HG02678 (cell line): Measurements from ENCODE around the gene BRINP3.

ENCODE experiments used
- ATAC-seq: cut with Tn5 transposase; IDR thresholded peaks from one replicate; pipeline ENCODE4 v1.9.1; 2021; ENCODE audit warnings: mild to moderate bottlenecking, moderate library complexity; ENCODE audit not compliant: unreplicated experiment

Gene BRINP3

DNA sequence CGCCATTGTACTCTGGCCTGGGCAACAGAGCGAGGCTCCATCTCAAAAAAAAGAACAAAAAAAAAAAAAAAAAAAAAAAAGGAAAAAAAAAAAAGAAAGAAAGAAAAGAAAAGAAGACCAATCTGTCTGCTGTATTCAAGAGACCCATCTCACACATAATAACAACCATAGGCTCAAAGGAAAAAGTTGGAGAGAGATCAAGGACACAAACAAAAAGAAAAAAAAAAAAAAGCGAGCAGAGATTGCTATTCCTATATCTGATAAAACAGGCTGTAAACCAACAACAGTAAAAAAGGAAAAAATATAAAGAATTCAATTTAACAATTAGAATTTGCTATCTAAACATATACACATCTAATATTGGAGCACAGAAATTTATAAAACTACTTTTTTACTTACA lies 150.4 kb downstream of the BRINP3 start:
- no peak for ATAC-seq

DNA sequence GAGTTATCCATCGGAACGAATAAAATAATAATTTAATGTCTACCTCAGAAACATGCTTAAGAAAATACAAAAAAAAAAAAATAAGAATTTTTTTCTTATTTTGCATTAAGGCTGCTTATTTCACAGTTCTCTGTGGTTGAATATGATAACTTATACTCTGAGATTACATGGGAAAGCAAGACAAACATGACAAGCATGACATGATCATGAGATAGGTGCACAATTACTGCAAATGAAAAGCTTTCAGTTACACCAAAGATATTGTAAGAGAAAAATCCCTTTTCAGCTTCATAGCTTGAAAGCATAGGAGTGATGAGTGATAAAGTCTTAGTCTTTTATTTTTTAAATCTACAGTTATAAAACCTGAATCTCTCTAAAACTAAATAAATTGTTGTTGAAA lies 154.1 kb downstream of the BRINP3 start:
- no peak for ATAC-seq

DNA sequence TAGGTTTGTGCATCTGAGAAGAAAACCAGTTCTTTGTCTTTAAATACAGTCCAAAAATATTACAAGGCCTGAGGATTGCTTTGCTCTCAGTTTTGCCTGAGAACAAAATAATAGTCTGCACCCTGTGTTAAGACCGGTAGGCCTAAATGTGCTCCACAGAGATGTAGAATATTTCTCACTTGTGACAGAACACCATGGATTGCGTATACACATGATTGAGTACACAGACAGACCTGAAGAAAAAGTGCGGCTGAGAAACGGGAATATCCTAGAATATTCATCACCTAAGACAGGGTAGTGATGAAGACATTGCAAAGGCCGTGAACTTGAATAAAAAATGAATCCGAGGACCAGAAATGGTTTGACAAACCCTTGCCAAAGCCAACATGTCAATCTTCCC lies 155.4 kb downstream of the BRINP3 start:
- no peak for ATAC-seq

DNA sequence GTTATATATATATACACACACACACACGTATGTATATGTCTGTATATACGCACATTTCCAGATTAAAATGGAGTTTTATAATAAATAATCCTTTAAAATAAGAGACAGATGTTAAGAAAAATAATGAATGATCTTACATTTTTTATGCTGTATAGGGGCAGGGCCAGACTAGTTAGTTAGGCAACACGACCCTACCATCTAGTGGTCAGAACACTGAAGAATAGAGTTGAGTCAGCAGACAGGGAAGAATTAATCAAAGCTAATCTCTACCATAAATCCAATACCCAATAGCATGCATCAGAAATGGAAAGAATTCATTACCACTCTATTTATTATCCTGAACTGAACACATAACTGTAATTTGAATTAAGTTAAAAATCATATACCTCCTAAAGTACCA lies 156.7 kb downstream of the BRINP3 start:
- ATAC-seq = no peak

DNA sequence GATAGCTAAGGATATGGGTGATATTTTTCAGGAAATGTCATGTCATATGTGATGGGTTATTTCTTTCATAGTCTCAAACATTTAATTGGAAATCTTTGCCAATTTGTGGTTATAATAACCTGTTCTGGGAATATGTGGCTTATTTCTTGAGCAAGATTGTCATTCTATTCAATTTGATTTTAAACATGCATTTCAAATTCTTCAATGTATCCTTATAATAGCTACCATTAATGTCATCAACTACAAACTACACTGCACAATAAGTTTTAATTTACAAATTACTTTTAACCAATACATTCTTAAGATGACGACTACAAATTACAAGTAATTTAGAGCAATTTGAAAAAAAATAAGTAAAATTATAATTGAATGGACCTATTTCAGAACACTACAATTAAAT lies 164.9 kb downstream of the BRINP3 start:
- ATAC-seq = no peak

DNA sequence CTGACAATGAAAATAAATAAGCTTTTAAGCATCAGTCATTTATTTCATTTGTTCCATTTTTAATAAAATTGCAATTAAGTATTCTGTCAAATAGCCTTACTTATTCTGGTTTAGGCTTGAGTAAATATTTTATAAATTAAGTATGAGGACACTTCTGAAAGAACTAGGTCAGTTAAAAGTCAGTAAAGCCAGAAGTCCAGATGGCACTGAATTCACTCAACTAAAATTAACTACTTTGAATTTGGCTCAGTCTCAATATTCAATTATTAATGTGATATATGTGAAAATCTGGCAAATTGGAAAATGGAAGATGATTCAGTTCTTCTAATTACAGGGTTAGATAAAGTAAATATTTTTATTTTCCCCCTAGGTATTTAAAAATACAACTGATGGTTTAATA lies 174.2 kb downstream of the BRINP3 start:
- ATAC-seq = no peak

DNA sequence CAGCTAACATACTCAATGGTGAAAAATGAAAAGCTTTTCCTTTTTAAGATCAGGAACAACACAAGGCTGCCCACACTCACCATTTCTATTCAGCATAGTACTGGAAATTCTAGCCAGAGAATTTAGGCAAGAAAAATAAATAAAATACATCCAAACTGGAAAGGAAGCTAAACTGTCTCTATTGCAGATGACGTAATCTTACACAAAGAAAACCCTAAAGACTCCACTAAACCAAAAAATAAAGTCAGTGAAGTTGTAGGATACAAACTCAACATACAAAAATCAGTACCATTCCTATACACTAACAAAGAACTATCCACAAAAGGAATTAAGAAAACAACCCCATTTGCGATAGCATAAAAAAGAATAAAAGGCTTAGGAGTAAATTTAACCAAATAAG lies 181.2 kb downstream of the BRINP3 start:
- no peak for ATAC-seq

DNA sequence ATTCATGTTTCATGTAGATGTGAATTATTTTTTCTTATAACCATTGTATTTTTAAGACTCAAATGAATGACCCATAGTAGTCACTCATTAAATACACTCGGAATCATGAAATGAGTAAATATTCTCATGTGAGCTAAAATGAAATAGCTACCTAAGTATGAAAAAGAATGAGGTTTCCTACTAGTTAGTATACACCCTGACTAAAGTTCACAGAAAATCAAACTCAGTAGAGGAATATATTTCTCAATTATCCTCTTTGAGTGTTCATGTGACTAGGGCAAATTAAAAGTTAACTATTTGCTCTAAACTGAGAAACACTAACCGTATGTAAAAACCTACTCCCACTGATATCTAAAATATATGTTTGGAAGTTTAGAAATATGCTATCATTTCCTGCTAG lies 187.8 kb downstream of the BRINP3 start:
- no peak for ATAC-seq

DNA sequence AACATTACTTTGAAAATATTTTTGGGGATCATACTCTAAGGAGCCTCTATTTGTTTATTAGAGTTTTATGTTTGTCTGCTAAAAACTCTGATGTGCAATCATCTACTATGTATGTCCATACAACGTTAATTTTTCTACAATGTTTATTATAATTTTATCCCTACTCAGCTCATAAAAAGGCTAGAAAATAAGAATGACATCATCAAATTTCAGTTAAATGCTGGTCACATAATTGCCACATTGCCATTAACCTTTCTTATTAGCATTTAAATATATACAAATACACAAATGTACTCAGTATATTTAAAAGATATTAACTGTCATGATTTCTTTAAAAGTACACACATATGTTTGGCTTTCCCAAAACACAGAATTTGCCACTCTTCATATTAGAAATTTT lies 191.6 kb downstream of the BRINP3 start:
- no peak for ATAC-seq

DNA sequence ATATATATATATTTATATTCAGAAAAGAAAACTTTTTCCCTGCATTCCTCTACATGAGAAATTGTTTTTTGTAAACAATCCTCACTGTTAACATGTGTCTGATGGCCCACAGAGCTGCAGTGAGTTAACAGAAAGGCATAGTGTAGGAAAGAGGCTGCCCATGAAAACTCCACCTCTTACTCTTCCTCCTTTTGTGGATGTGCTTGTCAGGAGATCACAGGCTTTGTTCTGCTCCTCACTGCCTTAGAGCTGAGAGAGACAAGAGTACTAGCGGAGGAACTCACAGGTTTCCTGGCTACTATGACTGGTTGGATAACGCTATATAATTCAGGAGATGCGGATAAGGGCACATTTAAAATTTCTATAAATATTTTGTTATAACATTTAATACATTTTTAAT lies 200.6 kb downstream of the BRINP3 start:
- no peak for ATAC-seq

DNA sequence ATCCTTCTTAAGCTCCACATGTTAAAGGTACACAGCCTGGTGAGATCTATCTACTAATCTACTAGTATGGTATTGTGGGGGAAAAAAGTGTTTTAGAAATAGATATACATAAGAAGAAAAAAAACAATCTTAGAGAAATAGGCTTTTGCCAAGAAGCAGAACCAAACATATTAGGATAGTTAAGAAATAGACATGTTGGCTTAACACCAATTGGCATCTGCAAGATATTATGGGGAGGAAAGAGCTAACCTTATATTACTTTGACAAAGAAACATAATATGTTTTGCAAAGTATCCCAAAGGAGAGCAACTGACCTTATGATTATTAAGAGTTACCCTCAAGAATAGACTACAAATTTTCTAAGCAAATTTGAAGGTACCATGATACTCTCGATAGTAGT lies 202.9 kb downstream of the BRINP3 start:
- ATAC-seq = no peak

DNA sequence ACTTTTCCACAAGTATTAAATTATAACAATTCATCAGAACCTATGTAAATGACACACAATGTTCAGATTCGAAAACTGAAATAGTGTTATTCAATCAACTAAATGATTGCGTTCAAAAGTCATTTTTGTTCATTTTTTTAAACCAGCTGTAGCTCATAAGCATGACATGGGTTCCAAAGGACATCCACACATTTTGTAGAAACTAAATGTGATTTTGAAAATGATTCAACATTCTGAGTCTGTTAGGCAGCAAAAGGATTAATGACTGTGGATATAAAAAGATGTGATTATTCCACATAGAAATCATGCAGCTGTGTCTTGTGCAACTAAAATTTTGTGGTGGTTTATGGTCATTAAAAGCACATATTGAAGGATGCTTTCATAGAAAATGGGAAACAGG lies 204.5 kb downstream of the BRINP3 start:
- no peak for ATAC-seq

DNA sequence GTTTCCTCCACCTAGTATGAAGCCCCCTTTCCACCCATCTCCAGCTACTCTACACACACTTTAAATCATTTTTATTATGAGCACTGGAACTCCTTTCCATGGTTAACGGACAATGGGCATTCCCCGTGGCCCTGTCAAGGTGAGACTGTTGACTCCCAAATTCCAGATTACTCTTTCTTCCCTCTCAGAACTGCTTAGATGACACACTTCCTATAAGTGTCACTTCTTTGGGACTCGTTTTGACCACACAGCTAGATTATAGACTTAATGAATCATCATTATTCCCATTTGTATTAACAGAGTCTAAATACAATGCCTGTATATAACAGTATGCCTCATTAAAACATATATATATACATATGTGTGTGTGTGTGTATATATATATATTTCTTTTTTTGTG lies 215.1 kb downstream of the BRINP3 start:
- ATAC-seq = no peak

DNA sequence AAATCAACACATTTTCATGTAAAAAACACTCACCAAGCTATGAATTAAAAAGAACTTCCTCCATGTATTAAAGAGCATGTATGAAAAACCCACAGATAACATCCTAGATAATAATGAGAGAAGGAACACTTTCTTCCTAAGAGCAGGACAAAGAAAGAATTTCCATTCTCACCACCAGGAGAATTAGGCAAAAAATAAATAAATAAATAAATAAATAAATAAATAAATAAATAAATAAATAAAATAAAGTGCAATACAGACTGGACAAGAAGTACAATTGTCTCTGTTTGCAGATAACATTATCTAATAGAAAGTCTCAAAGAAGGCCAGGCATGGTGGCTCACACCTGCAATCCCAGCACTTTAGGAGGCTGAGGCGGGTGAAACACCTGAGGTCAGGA lies 218.2 kb downstream of the BRINP3 start:
- no peak for ATAC-seq

DNA sequence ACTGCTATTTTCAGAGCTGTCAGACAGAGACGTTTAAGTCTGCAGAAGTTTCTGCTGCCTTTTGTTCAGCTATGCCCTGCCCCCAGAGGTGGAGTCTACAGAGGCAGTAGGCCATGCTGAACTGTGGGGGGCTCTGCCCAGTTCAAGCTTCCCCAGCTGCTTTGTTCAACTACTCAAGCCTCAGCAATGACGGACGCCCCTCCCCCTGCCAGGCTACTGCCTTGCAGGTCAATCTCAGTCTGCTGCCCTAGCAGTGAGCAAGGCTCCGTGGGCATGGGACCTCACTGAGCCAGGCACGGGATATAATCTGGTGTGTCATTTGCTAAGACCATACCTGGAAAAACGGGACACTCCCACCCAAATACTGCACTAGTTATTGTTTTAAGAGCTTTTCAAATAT lies 219.7 kb downstream of the BRINP3 start:
- no peak for ATAC-seq

DNA sequence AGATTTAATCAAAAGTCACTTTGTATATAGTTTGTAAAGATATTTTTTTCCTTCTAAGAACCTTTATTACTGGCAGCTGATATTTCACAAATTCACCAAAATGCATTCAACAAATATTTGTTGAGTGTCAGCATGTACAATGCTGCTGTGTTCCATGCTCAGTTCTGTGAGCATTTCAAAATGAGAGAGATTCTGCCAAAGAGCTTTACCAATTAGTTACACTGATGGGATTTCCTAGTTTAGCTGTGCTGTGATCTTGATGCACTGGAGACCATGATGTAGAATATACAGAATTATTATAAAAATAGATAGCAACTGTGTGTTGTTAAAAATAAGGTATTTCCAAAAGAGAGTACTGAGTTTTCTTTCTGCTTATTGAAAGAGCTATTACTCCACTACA lies 225.6 kb downstream of the BRINP3 start:
- ATAC-seq = no peak

DNA sequence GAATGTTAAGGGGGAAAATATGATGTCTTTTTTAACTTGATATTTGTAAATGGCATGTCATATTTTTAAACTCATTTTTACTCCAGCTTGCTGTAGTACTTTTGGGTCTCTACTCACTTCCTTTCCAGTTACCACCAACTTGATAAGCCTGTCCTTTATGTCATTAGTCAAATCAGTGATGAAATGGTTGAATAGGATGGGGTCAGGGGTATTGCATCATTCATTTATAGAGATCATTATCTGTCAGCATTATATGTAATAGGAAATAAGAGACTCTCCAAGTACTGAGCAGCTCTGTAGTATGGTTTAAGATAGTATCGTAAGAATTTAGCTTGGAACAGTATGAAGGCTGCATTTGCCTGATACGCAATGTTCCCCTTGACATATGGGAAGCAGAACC lies 227.3 kb downstream of the BRINP3 start:
- ATAC-seq = no peak

DNA sequence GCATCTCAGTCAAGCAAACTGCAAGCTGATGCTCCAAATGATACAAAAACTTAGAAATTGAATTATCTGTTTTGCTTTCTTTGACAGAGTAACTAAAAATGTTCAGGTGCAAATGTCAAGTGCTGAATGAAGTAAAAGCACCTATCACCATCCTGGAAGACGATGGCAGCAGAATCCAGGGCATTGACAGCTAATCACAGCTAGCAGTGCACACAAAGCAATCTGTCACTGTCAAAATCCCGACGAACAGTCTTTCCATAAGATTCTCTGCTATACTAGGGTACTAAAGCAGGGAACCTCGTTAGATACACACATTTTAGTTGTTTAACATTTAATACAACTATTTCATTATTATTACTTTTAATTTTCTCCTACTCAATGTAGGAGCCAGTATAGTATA lies 233.3 kb downstream of the BRINP3 start:
- no peak for ATAC-seq

DNA sequence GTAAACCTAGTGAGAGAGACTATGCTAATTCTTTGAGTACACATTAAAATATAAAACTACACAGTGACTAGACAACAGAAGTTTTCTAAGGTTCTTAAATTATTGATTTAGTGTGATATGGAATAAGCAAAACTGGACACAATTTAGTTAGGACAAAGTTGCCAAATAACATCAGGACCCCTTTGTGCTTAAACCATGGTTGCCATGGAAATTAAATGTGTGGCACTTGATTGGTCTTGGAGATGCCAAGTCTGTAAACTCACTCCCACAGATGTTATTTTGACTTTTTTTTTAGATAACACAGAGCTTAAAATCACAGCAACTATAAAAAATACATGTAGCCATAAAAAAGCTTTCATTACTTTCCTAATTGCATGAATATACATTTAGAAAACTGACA lies 234.6 kb downstream of the BRINP3 start:
- no peak for ATAC-seq

DNA sequence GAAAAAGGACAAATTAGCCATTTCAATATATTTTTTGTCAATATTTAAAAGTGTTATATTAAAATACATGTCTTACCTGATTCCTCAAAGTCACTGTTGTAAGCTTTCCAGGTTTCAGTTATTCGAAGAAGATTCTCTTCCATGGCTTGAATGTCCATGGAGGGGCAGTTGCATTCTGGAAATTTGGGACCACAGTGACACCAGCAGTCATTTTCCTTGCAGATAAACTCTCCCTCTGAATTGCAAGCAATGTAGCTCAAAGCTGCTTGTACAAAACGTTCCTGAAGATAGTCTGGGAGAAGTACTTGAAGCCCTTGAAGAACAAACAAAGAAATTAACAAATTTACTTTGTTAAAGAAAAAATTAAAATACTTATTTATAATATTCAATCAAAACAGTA lies 251.7 kb downstream of the BRINP3 start:
- no peak for ATAC-seq

DNA sequence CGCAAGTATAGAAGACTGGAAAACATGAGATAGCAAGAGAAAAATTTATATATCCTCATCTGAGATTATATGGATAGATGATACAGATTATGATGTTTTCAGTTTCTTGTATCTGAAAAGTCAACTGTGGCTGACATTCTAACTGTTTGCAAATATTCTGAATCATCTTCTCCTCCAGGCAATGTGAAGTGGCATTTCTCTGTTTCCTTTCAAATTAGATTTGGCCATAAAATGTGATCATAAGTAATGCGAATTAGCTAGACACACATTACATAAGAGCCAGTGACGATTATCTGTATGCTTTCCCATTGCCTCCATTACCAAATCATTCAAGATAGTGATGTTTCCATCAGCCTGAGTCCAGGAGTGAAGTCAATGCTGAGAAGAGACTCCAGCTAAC lies 265.2 kb downstream of the BRINP3 start:
- ATAC-seq = no peak

DNA sequence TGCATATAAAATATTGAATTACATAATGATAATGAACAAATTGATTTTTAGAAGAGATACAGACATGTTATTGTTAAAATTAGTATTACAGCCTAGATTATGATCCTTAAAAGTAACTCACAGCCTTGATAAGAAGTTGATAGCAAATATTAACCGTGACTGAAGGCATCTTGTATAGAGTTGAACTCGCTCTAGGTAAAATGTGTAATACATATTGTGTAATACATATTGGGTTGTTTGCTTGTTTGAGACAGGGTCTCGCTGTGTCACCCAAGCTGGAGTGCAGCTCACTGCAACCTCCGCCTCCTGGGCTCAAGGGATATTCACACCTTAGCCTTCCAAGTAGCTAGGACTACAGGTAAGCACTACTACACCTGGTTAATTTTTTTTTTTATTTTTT lies 269.9 kb downstream of the BRINP3 start:
- ATAC-seq = no peak

DNA sequence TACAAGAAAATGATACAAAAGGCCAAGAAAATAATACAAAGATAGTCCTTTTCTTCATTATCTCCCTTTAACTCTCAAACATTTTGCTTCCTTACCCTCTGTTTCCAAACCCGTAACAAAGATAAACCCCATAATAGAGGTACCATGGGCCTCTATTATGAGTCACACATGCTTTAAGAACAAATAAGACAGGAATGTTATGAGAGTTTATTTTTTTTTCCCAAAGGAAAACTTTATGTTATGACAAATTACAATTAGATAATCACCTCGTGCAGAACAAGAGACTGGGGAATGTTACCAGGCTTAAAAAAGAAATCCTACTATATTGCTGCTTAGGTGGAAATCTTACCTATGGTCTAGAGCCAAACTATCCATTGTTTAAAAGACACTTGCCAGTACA lies 272.0 kb downstream of the BRINP3 start:
- ATAC-seq = no peak

DNA sequence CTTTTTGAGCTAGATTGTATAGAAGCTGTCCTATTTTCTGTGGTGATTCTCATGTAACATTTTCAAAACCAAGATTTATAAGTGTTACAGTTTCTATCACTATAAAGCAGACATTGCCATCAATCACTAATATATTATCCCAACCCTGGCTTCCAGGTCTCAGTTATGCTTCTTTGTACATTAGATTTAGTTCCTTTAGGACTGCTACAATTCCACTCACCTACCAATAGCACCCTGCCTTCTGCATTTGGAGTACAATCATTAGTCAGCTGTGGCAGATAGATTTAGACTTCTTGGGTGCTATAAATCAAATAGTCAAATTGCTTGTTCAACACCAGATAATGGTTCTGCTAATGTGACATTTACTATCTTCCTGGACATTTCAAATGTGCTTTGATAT lies 281.6 kb downstream of the BRINP3 start:
- ATAC-seq = no peak
